Loucy (cell line): ENCODE data around the gene SETX.

Experiments
- H2AFZ ChIP-seq: fragments of 200-600 bp; sonication (generic); 2 replicates; pipeline ENCODE4 v1.6.0; 2016; ENCODE audit warnings: antibody characterized with exemption, mild to moderate bottlenecking, low read length, moderate library complexity
- H3F3A ChIP-seq: fragments of 200-600 bp; 2 replicates; pipeline ENCODE4 v1.6.0; 2016; ENCODE audit warnings: antibody characterized with exemption, low read depth, mild to moderate bottlenecking
- H3K27me3 ChIP-seq: fragments of 200-600 bp; sonication (generic); 2 replicates; pipeline ENCODE4 v1.6.1; 2014; ENCODE audit warnings: low read length, mild to moderate bottlenecking; ENCODE audit not compliant: insufficient read depth, poor library complexity, severe bottlenecking
- H3K36me3 ChIP-seq: fragments of 200-600 bp; sonication (generic); 2 replicates; pipeline ENCODE4 v1.6.1; 2016; ENCODE audit warnings: low read length; ENCODE audit not compliant: insufficient read depth
- H3K4me1 ChIP-seq: fragments of 200-600 bp; sonication (generic); 2 replicates; pipeline ENCODE4 v1.5.1; 2014; ENCODE audit warnings: low read length, mild to moderate bottlenecking; ENCODE audit not compliant: insufficient read depth, poor library complexity, severe bottlenecking
- H3K4me2 ChIP-seq: fragments of 200-600 bp; sonication (generic); 2 replicates; pipeline ENCODE4 v1.6.0; 2014; ENCODE audit warnings: antibody characterized with exemption, low read length, low read depth, mild to moderate bottlenecking; ENCODE audit not compliant: poor library complexity, severe bottlenecking
- H3K4me3 ChIP-seq: fragments of 200-600 bp; sonication (generic); 2 replicates; pipeline ENCODE4 v1.5.1; 2014; ENCODE audit warnings: low read length, mild to moderate bottlenecking, mixed read lengths; ENCODE audit not compliant: poor library complexity, severe bottlenecking
- H3K79me2 ChIP-seq: fragments of 200-600 bp; sonication (generic); 2 replicates; pipeline ENCODE4 v1.6.1; 2014; ENCODE audit warnings: low read length; ENCODE audit not compliant: insufficient read depth
- H3K9ac ChIP-seq: fragments of 200-600 bp; sonication (generic); 2 replicates; pipeline ENCODE4 v1.6.0; 2014; ENCODE audit warnings: mild to moderate bottlenecking, low read depth, low read length, moderate library complexity; ENCODE audit not compliant: poor library complexity, severe bottlenecking
- H3K9me2 ChIP-seq: fragments of 200-600 bp; sonication (generic); replicated peaks from 2 replicates; pipeline ENCODE4 v1.6.1; 2016; ENCODE audit warnings: low read depth, low read length, mixed read lengths
- H3K9me3 ChIP-seq: fragments of 200-600 bp; sonication (generic); 2 replicates; pipeline ENCODE4 v1.6.1; 2014; ENCODE audit warnings: mild to moderate bottlenecking, antibody characterized with exemption, low read length, low read depth; ENCODE audit not compliant: insufficient read depth
- H4K20me1 ChIP-seq: fragments of 200-600 bp; sonication (generic); 2 replicates; pipeline ENCODE4 v1.6.0; 2014; ENCODE audit warnings: antibody characterized with exemption, low read length, mild to moderate bottlenecking; ENCODE audit not compliant: insufficient read depth, poor library complexity, severe bottlenecking
- CTCF ChIP-seq: fragments of 200-600 bp; sonication (generic); conservative IDR thresholded peaks from 2 replicates; pipeline ENCODE4 v1.5.1; 2014; ENCODE audit warnings: mild to moderate bottlenecking, antibody characterized with exemption, low read length
- EZH2phosphoT487 ChIP-seq: fragments of 200-600 bp; IDR thresholded peaks from 2 replicates; pipeline ENCODE4 v1.6.1; 2018; ENCODE audit warnings: antibody characterized with exemption, mild to moderate bottlenecking, moderate library complexity, borderline replicate concordance

The SETX gene

DNA sequence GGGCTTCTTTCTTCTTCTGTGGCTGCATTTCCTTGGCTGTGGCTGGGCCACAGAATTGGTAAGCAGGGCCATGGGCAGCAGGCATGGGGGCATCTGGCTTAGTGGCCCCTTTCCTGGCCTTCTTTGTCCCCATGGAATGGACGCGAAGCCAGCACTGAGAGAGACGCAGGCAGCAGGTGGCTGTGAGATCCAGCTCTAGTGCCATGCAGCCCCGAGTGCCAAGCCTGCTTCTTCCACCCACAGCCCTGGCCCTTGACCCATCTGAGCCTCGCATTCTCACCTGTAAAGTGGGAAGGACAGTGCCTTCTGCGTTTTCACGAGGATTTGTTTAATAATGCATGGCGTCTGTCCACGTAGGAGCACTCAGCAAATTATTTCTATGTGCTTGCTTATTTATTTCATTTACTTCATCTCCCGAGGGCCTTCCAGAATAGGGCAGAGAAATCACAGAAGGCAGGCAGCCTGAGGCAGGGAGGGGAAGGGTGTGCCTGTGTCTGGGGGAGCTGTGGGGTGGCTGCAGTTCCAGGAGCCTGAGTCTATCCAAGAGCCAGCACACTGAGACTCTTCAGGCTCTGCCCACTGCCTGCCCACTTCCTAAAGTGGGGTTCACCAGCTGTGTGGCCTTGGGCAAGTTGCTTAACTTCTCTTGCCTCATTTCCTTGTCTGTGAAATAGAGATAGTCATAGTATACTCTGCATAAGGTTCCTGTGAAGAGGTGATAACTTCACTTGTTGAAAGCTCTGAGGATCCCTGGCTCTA is 137.7 kb downstream of the SETX start:
- no peak for TF ChIP-seq CTCF
- TF ChIP-seq EZH2phosphoT487 = no peak
- H3K27me3 ChIP-seq = no peaks in the 10 kb centered on the region
- no peak overlapping the region for H2AFZ ChIP-seq
- H3K9me2 ChIP-seq = no peaks in the 10 kb centered on the region
- no peaks in the 10 kb centered on the region for H3F3A ChIP-seq
- H3K4me1 ChIP-seq = no peaks in the 10 kb centered on the region
- peaks cover 13% of the 10 kb centered on the region; the same call in 1 of the 2 replicates for H3K36me3 ChIP-seq
- H4K20me1 ChIP-seq = no peaks in the 10 kb centered on the region
- H3K9me3 ChIP-seq = no peaks in the 10 kb centered on the region
- H3K9ac ChIP-seq = no peak overlapping the region
- H3K4me2 ChIP-seq = no peak overlapping the region
- H3K79me2 ChIP-seq = peaks cover 26% of the 10 kb centered on the region; the same call in 1 of the 2 replicates
- no peak overlapping the region for H3K4me3 ChIP-seq

GRCh38 chr9:132214027-132214622 is 140.7 kb downstream of the SETX start:
- H3K9me2 ChIP-seq = no peaks in the 10 kb centered on the region
- H3K79me2 ChIP-seq = peaks cover 9% of the 10 kb centered on the region; the same call in 1 of the 2 replicates
- no peak overlapping the region for H3K4me3 ChIP-seq
- no peaks in the 10 kb centered on the region for H4K20me1 ChIP-seq
- no peaks in the 10 kb centered on the region for H3F3A ChIP-seq
- no peak overlapping the region for H2AFZ ChIP-seq
- no peak overlapping the region for H3K9ac ChIP-seq
- TF ChIP-seq EZH2phosphoT487 = no peak
- no peak for TF ChIP-seq CTCF
- H3K4me2 ChIP-seq = no peak overlapping the region
- no peaks in the 10 kb centered on the region for H3K9me3 ChIP-seq
- H3K36me3 ChIP-seq = peaks cover 12% of the 10 kb centered on the region; the same call in 1 of the 2 replicates
- H3K4me1 ChIP-seq = no peaks in the 10 kb centered on the region
- H3K27me3 ChIP-seq = no peaks in the 10 kb centered on the region

DNA sequence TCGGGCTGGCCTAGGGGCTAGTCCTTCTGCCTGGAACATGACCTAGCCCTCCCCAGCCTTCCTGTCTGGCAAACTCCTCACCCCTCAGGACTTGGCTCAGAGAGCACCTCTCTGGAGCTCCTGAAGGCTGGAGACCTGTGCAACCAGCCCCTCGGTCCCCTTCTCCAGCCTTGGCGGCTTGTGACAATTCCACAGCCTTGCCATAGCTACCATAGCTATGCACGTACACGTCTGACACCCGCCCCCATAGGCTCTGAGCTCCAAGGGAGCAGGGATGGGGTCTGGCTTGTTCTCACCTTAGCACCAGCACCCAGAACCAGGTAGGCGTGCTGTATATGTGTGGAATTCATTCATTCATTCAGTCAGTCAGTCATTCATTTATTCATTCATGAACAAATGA is 143.2 kb downstream of the SETX start:
- Histone ChIP-seq H3K36me3 (peaks cover 15% of the 10 kb centered on the region; the same call in 1 of the 2 replicates), H2AFZ (no peak overlapping the region), H3K9ac (no peak overlapping the region), H3K4me2 (no peak overlapping the region), H4K20me1 (peaks cover 3% of the 10 kb centered on the region), H3K4me1 (no peaks in the 10 kb centered on the region), H3F3A (no peaks in the 10 kb centered on the region), H3K4me3 (no peak overlapping the region), H3K79me2 (peaks cover 8% of the 10 kb centered on the region; the same call in 1 of the 2 replicates), H3K27me3 (no peaks in the 10 kb centered on the region), H3K9me2 (no peaks in the 10 kb centered on the region), H3K9me3 (no peaks in the 10 kb centered on the region)
- no peak for TF ChIP-seq EZH2phosphoT487
- no peak for TF ChIP-seq CTCF
